GM12873 (cell line): ENCODE data around the gene SPAG16.

Source experiments
- CTCF ChIP-seq: IDR thresholded peaks from 2 replicates; pipeline ENCODE4 v1.5.1; 2012; ENCODE audit warnings: low read depth, mild to moderate bottlenecking, moderate library complexity, low read length, control low read depth; ENCODE audit not compliant: insufficient read depth; ENCODE audit errors: missing control alignments

SPAG16 gene

GRCh38 chr2:213288913-213289700 lies 4.8 kb downstream of the SPAG16 start:
- no peak for TF ChIP-seq CTCF

- no peak for TF ChIP-seq CTCF
Observed at GRCh38 chr2:213290501-213290900, 6.2 kb downstream of the SPAG16 start.

- no peak for TF ChIP-seq CTCF
Observed at GRCh38 chr2:213296270-213296669, 12.0 kb downstream of the SPAG16 start.

- no peak for TF ChIP-seq CTCF
Observed at GRCh38 chr2:213306316-213306942, 22.2 kb downstream of the SPAG16 start.

- no peak for TF ChIP-seq CTCF
Observed at GRCh38 chr2:213315168-213315876, 31.1 kb downstream of the SPAG16 start.

GRCh38 chr2:213316001-213316735 lies 31.9 kb downstream of the SPAG16 start:
- TF ChIP-seq CTCF: no peak
